ENCODE results near the gene KIT. TPM values are rescaled to one million over a fixed set of nuclear protein-coding genes. Genes with fewer than 3 reads are reported as not detected.

The KIT gene
- total RNA-seq, 2 donors from 2014 or later, result 1.1 to 6.0 TPM

DNA sequence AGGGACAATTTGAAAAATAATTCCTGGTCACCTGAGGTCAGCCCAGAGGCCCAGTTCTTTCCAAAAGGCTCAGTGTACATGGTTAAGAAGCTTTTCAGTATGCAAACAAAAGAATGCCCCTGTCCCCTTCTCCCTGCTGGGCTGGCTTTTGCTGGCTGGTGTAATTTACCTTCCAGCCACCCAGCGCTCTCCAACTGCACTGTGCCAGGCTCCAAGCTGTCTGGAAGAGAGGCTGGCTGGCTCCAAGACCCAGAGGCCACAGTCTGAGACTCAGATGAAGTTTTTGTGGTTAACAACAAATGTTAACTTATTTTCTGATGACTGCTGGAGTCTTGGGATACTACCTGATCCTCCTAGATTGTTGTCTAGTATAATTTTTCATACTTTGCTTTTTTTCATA is 11.9 kb upstream of the KIT start:
- no peaks in the 10 kb centered on the region for H3K9me3 ChIP-seq (ENCODE audit: control insufficient read depth, low read length, poor library complexity, severe bottlenecking)
- no peak overlapping the region for H3K27ac Mint-ChIP-seq
- no peaks in the 10 kb centered on the region for H3K4me1 Mint-ChIP-seq
- no peak overlapping the region for H3K4me3 Mint-ChIP-seq
- H3K36me3 Mint-ChIP-seq (ENCODE audit: low read depth), result no peaks in the 10 kb centered on the region
- no peaks in the 10 kb centered on the region for H3K27me3 Mint-ChIP-seq
- no peak for DNase-seq
- no peak for ATAC-seq

DNA sequence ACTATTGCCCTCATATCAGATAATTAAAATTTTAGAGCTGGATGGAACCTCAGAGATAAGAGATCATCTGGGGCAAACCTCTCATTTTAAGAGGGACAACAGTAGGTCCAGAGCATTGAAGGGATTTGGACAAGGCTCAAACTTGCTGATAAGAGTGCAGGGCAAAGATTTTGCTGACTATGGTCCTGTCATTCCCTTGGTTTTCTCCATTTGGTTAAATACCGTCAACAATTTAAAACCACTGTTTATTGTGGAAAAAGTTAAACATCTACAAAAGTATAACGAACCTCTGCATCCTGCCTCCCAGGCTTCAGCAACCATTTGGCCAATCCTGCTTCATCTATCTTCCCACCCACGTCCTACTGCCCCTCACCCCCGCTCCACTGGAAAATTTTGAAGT is 10.7 kb upstream of the KIT start:
- H3K4me1 Mint-ChIP-seq, result no peaks in the 10 kb centered on the region
- no peak overlapping the region for H3K4me3 Mint-ChIP-seq
- no peak overlapping the region for H3K27ac Mint-ChIP-seq
- ATAC-seq (no peak), DNase-seq (no peak)
- no peaks in the 10 kb centered on the region for H3K9me3 ChIP-seq (ENCODE audit: control insufficient read depth, low read length, poor library complexity, severe bottlenecking)
- peaks cover 6% of the 10 kb centered on the region for H3K27me3 Mint-ChIP-seq
- no peaks in the 10 kb centered on the region for H3K36me3 Mint-ChIP-seq (ENCODE audit: low read depth)

DNA sequence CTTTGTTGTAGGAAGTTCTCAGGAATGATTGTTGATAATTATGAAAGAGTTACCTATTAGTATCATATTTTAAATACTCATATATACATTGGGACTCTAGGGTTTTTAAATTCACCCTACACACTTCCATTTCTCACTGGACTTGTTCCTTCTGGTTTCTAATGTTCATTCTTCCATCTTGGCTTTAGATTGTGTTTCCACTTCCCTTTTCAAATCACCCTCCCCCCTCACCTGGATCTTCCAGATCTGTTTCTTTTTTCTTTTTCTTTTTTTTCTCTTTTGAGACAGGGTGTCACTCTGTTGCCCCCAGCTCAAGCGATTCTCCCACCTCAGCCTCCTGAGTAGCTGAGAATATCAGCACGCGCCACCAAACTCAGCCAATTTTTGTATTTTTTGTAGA is 6.7 kb upstream of the KIT start:
- Mint-ChIP-seq H3K4me1 (peaks cover 2% of the 10 kb centered on the region), H3K27me3 (peaks cover 30% of the 10 kb centered on the region), H3K4me3 (no peak overlapping the region), H3K27ac (no peak overlapping the region), H3K36me3 (ENCODE audit: low read depth) (no peaks in the 10 kb centered on the region)
- H3K9me3 ChIP-seq (ENCODE audit: control insufficient read depth, low read length, poor library complexity, severe bottlenecking), result peaks cover 3% of the 10 kb centered on the region
- no peak for DNase-seq
- no peak for ATAC-seq

DNA sequence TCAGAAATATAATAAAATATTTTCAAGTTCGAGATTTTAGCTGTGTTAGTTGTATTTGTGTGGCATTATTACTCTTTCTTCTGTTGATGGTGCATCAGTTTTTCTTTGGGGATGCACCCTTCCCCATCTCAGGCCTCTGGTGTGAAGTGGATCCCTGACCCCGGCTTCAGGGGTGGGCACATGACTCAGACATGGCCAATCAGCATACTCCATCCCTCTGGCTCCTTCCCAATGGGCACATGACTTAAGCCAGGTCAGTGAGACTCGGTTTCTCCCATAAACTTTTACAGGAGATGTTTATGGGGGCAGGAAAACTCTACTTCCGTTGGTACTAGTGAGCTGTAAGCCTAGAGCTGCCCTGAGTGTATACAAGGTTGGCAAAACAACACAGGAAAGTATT is 3.0 kb upstream of the KIT start:
- no peak overlapping the region for H3K4me3 Mint-ChIP-seq
- ATAC-seq (no peak), DNase-seq (no peak)
- peaks cover 6% of the 10 kb centered on the region for H3K4me1 Mint-ChIP-seq
- H3K27me3 Mint-ChIP-seq, result peaks cover 53% of the 10 kb centered on the region
- no peak overlapping the region for H3K27ac Mint-ChIP-seq
- peaks cover 3% of the 10 kb centered on the region for H3K9me3 ChIP-seq (ENCODE audit: control insufficient read depth, low read length, poor library complexity, severe bottlenecking)
- H3K36me3 Mint-ChIP-seq (ENCODE audit: low read depth), result no peaks in the 10 kb centered on the region

DNA sequence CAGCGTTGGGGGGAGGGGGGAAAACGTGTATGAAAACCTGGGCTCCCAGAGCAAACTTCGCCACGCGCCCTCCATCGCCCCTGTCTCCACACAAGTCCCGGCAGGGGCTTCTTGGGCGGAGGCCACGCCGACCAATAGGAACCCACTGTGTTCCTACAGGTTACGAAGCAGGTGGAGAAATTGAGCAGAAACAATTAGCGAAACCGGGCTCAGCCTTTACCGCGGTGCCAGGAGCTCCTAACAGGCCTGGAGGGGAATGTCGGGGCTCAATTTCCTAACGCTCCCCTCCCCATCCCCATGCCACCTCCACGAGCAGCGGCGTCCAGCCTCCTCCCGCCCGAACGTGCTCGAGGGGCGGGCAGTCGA is 589 bp upstream of the KIT start:
- Mint-ChIP-seq H3K27ac (no peak overlapping the region), H3K4me3 (peak overlapping the region; percentile 87)
- no peak for ATAC-seq

DNA sequence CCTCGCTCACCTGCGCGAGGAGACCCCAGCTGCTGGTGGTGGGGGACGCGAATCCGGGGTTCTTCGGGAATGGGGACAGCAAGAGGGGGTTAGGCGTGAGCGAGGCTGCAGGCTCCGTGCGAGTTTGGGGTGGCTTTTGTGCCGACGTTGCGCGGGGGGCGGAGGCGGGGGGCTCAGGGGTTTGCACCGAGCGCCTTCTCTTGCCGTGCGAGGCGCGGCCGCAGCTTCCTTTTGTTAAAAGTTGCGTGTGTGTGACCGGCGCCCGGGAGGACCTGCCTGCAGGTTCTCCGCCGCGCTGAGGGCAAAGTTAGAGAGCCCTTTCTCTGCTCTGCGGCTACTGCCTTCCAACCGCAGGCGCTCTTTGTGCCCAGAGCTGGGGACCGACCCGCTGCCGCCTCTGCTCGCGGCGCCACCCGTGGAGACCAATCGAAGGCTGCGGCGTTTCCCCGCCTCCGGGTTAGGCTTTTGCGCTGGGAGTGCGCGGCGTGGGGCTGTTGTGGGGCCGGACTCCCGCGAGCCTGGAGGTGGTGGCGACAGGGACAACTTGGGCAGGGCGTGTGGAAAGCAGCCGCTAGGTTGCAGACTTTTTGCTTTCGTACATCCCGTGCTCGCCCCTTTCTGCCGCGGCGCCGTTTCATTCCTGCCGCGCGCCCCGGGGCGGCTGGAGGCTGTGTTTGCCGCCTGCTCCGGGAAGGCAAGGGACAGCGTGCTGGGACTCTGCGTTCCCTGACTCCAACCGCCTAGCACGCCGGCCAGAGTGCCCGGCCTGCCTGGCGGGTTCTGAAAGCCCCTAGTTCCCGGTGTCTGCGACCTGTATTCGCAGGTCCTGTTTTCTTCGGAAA is 716 bp downstream of the KIT start:
- peaks cover 3% of the 10 kb centered on the region for H3K9me3 ChIP-seq (ENCODE audit: control insufficient read depth, low read length, poor library complexity, severe bottlenecking)
- no peak for DNase-seq
- H3K4me3 Mint-ChIP-seq, result peak overlapping the region; percentile 87
- H3K4me1 Mint-ChIP-seq, result peaks cover 12% of the 10 kb centered on the region
- H3K36me3 Mint-ChIP-seq (ENCODE audit: low read depth), result no peaks in the 10 kb centered on the region
- ATAC-seq, result peak; percentile 63
- peaks cover 73% of the 10 kb centered on the region for H3K27me3 Mint-ChIP-seq
- no peak overlapping the region for H3K27ac Mint-ChIP-seq

More for the DNA sequence above, 589 bp upstream of the KIT start:
- DNase-seq, result no peak
- no peaks in the 10 kb centered on the region for H3K36me3 Mint-ChIP-seq (ENCODE audit: low read depth)
- peaks cover 3% of the 10 kb centered on the region for H3K9me3 ChIP-seq (ENCODE audit: control insufficient read depth, low read length, poor library complexity, severe bottlenecking)
- peaks cover 69% of the 10 kb centered on the region for H3K27me3 Mint-ChIP-seq
- peaks cover 12% of the 10 kb centered on the region for H3K4me1 Mint-ChIP-seq

DNA sequence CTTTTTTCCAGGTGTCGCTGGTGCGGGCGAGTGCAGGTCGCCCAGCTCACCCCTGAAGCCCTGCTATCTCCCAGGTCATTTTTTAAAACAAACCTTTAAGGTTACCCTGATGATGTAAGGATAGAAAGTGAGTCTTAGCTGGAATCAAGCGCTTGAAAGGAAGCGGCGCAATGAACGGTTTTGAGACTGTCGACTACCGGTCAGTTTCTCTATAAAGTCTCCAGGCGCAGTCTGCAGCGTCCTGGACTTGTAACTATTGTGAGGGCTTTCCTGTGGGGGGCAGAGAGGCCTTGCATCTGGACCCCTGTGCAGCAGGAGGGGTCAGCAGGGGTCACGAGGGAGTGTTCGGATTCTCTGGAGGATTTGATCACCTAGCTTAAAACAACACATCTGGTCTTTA is 1.6 kb downstream of the KIT start:
- DNase-seq (no peak), ATAC-seq (no peak)
- Mint-ChIP-seq H3K4me1 (peaks cover 10% of the 10 kb centered on the region), H3K4me3 (peak overlapping the region; percentile 87), H3K27ac (no peak overlapping the region), H3K27me3 (peaks cover 75% of the 10 kb centered on the region), H3K36me3 (ENCODE audit: low read depth) (no peaks in the 10 kb centered on the region)
- peaks cover 3% of the 10 kb centered on the region for H3K9me3 ChIP-seq (ENCODE audit: control insufficient read depth, low read length, poor library complexity, severe bottlenecking)

DNA sequence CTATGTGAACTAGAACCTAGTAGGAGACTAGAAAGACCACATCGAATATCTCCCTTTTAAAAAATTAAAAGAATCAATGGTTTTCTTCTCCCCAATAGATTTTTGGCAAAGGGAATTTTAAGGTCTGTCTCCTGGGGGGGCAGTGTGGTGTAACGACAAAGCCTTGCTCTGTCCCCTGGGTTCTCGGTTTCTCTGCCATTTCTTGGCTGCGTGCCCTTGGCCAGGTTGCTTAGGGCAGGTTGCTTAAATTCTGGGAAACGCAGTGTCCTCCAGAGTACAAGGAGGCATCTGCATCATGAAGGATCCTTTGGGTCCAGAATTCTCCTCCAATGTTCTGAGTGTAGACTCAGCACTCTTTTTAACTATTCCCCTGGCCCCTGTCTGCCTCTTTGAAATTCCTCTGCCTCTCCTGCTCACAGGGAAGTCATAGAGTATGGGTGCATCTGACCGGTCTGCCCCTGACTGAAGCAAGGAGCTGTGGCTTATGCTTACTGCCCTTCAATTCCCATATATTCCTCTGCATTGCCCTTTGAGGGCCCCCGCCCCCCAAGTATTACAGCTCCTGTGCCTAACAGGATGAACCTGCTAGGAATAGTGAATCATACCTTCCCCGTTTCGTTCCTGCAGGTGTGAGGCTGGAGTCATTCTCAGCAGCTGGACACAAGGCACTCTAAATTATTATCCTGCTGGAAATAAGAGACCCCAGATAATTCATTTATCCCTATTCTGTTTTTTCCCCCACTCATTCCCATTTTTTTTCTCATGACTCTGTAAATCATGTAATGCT is 2.2 kb downstream of the KIT start:
- peak overlapping the region; percentile 87 for H3K4me3 Mint-ChIP-seq
- H3K27ac Mint-ChIP-seq, result no peak overlapping the region
- peaks cover under 1% of the 10 kb centered on the region for H3K36me3 Mint-ChIP-seq (ENCODE audit: low read depth)
- peaks cover 2% of the 10 kb centered on the region for H3K9me3 ChIP-seq (ENCODE audit: control insufficient read depth, low read length, poor library complexity, severe bottlenecking)
- DNase-seq (no peak), ATAC-seq (no peak)
- H3K27me3 Mint-ChIP-seq, result peaks cover 74% of the 10 kb centered on the region
- peaks cover 10% of the 10 kb centered on the region for H3K4me1 Mint-ChIP-seq

DNA sequence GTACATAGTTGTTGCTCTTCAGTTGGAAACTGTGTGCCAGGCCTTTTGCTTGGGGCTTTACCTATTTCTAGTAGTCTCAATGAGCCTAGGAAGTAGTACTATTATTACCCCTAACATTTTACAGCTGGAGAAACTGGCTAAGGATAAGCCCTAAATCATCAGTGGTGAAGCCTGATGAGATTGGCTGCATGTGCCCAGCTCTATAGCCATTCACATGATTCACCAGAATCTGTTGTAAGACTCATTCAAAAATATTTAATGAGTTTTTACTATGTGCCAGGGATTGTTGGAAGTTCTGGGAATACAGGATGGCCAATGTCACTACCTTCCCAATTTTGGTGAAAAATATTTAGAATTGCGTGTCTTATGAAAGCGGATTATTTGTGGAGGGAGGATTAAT is 2.8 kb downstream of the KIT start:
- Mint-ChIP-seq H3K27ac (no peak overlapping the region), H3K4me3 (no peak overlapping the region), H3K4me1 (peaks cover 10% of the 10 kb centered on the region), H3K27me3 (peaks cover 74% of the 10 kb centered on the region), H3K36me3 (ENCODE audit: low read depth) (peaks cover 2% of the 10 kb centered on the region)
- no peaks in the 10 kb centered on the region for H3K9me3 ChIP-seq (ENCODE audit: control insufficient read depth, low read length, poor library complexity, severe bottlenecking)
- ATAC-seq, result no peak
- DNase-seq, result no peak

DNA sequence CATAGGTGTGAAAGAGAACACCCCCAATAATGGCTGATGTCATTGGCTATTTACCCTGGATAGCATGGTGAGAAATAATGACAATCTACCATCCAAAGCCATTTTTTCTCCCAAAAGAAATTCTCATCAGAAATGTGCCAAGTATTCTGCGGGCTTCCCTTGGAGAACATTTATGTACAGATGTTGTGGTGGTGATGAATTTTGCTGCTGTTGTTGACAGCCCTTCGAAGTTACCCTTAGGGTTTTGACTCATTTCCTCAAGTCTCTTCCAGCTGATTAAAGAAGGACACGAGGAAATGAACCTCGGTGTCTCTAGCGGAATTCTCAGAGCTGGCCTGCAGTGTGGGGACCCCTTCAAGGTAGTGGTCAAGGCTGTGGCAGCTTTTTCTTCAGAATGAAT is 3.4 kb downstream of the KIT start:
- DNase-seq (no peak), ATAC-seq (no peak)
- Mint-ChIP-seq H3K4me3 (no peak overlapping the region), H3K4me1 (peaks cover 10% of the 10 kb centered on the region), H3K27ac (no peak overlapping the region), H3K36me3 (ENCODE audit: low read depth) (peaks cover 2% of the 10 kb centered on the region), H3K27me3 (peaks cover 72% of the 10 kb centered on the region)
- no peaks in the 10 kb centered on the region for H3K9me3 ChIP-seq (ENCODE audit: control insufficient read depth, low read length, poor library complexity, severe bottlenecking)

DNA sequence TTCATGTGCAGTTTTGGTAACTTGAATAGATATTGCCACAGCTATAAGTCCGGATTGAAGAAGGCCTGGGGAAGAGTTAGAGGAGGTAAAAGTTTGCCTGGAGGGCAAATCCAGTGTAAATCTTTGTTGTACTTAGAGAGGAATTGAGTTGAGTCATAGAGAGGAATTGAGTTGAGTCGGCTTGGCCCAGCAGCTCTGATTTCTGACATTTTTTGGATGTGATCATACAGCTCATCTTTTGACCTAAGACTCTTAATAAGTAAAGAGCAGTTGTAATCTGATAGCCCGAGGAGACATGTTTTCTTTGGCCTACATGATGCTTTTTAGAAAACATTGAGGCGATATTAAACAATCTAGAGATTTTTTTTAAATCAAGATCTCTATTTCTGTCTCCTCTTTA is 3.9 kb downstream of the KIT start:
- peaks cover 2% of the 10 kb centered on the region for H3K36me3 Mint-ChIP-seq (ENCODE audit: low read depth)
- H3K27me3 Mint-ChIP-seq, result peaks cover 67% of the 10 kb centered on the region
- H3K4me3 Mint-ChIP-seq, result no peak overlapping the region

DNA sequence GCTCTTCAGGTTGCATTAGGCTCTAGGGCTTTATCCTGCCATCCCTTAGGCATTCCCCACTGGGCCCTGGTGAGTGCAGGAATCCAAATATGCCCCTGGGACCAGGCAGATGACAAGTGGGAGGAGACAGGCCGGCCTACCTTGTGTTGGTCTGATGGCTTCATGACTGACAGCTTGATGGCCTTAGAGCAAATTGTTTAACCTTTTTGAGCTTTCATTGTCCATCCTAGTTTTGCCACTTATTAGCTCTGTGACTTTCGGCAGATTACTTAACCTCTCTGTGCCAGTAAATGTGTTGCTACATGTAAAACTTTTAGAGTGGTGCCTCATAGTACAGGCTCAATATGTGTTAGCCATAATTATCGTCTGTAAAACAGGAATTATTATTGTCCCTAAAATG is 4.4 kb downstream of the KIT start:
- Mint-ChIP-seq H3K27me3 (peaks cover 62% of the 10 kb centered on the region), H3K27ac (no peak overlapping the region), H3K36me3 (ENCODE audit: low read depth) (peaks cover 2% of the 10 kb centered on the region), H3K4me3 (no peak overlapping the region), H3K4me1 (peaks cover 10% of the 10 kb centered on the region)
- no peaks in the 10 kb centered on the region for H3K9me3 ChIP-seq (ENCODE audit: control insufficient read depth, low read length, poor library complexity, severe bottlenecking)
- no peak for DNase-seq
- no peak for ATAC-seq

More for the DNA sequence above, 3.9 kb downstream of the KIT start:
- no peak for DNase-seq
- Mint-ChIP-seq H3K27ac (no peak overlapping the region), H3K4me1 (peaks cover 10% of the 10 kb centered on the region)
- H3K9me3 ChIP-seq (ENCODE audit: control insufficient read depth, low read length, poor library complexity, severe bottlenecking), result no peaks in the 10 kb centered on the region
- ATAC-seq, result no peak

DNA sequence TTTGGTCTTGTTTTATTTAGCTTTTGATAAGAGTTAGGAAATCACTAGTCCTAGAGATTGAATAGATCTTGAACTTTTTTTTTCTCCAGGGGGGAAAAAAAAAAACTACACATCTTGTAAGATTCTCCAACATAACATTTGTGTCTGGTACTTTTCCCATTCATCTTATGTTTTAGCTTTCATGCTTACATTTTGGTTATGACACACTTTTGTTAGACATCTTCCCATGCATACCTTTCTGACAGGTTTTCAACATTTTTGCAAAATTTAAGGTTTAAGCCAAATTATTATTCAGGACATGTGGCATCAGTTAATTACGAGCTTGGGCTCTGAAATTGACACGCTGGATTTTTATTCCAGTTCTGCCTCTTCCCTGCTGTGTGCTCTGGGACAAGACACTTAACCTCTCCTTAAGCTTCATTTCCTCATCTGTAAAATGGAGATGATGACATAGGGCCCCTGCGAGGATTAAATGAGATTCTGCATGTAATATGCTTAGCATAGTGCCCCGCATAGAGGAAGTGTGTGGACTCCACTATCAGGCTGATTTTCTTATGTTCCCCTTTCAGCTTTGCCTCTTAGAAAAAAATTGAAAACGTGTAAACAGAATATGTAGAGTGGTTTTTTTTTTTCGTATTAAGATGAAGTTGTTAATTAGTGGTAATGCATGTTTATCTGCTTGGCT is 5.3 kb downstream of the KIT start:
- Mint-ChIP-seq H3K36me3 (ENCODE audit: low read depth) (peaks cover 2% of the 10 kb centered on the region), H3K4me3 (no peak overlapping the region), H3K4me1 (peaks cover 10% of the 10 kb centered on the region), H3K27ac (no peak overlapping the region), H3K27me3 (peaks cover 59% of the 10 kb centered on the region)
- ATAC-seq, result no peak
- H3K9me3 ChIP-seq (ENCODE audit: control insufficient read depth, low read length, poor library complexity, severe bottlenecking), result no peaks in the 10 kb centered on the region
- no peak for DNase-seq

All from T-helper 17 cell (primary cell).